Skeletal muscle satellite cell (primary cell): ENCODE results near the gene ASCC1.
"Not testable (repeated sequence)": the region's sequence is repeated elsewhere in the genome, so short reads cannot be mapped to it uniquely, and the experiment has no call there.

Experiments
- H3K27me3 ChIP-seq: 2 replicates; pipeline ENCODE4 v1.7.0; 2013; ENCODE audit warnings: low read length; ENCODE audit not compliant: control insufficient read depth, insufficient read depth
- H3K36me3 ChIP-seq: 2 replicates; pipeline ENCODE4 v1.7.0; 2013; ENCODE audit warnings: mild to moderate bottlenecking, control low read depth, low read length; ENCODE audit not compliant: insufficient read depth
- H3K4me1 ChIP-seq: 2 replicates; pipeline ENCODE4 v1.7.0; 2013; ENCODE audit warnings: low read length; ENCODE audit not compliant: control insufficient read depth, insufficient read depth
- H3K4me2 ChIP-seq: 2 replicates; pipeline ENCODE4 v1.7.0; 2013; ENCODE audit warnings: mild to moderate bottlenecking, low read length
- H3K4me3 ChIP-seq: 2 replicates; pipeline ENCODE4 v1.7.0; 2013; ENCODE audit warnings: low read length
- H3K9ac ChIP-seq: 2 replicates; pipeline ENCODE4 v1.7.0; 2013; ENCODE audit warnings: mild to moderate bottlenecking, low read depth, low read length, moderate library complexity
- H3K9me3 ChIP-seq: replicated peaks from 2 replicates; pipeline ENCODE4 v1.7.0; 2013; ENCODE audit warnings: mild to moderate bottlenecking, control low read depth, low read length

ASCC1 gene

DNA sequence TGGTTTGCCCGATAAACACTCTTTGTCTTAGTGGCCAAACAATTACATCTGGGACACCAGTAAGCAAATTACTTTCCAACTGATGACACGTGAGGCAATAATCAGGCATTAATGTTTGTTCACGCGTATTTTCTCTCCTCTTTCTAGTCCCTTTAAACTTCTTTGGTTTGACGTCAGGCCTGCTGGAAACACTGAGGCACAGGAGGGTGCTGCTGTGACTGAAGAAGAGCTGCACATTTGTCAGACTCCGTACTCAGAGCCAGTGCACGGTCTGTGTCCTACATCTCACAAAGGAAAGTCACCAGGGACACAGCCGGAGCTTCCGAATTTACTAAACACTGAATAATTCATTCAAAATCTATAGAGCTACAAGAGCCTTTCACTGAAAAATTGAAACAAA lies 57.9 kb downstream of the ASCC1 start:
- H3K9ac ChIP-seq = no peak overlapping the region
- no peaks in the 10 kb centered on the region for H3K9me3 ChIP-seq
- no peak overlapping the region for H3K4me3 ChIP-seq
- peaks cover 3% of the 10 kb centered on the region for H3K4me1 ChIP-seq
- peaks cover 7% of the 10 kb centered on the region for H3K36me3 ChIP-seq
- no peaks in the 10 kb centered on the region for H3K27me3 ChIP-seq
- H3K4me2 ChIP-seq = no peak overlapping the region

DNA sequence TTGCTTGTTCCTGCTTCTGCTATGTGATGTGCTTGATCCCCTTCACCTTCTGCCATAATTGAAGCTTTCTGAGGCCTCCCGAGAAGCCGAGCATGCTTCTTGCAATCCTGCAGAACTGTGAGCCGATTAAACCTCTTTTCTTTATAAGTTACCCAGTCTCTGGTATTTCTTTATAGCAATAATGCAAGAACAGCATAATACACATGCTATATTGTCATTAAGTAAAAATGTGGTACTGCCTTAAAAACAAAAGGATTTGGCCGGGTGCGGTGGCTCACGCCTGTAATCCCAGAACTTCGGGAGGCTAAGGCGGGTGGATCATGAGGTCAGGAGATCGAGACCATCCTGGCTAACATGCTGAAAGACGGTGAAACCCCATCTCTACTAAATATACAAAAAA lies 59.9 kb downstream of the ASCC1 start:
- Histone ChIP-seq H3K9me3 (no peaks in the 10 kb centered on the region), H3K4me3 (no peak overlapping the region), H3K27me3 (no peaks in the 10 kb centered on the region), H3K9ac (no peak overlapping the region), H3K4me2 (no peak overlapping the region), H3K36me3 (peaks cover 10% of the 10 kb centered on the region), H3K4me1 (no peaks in the 10 kb centered on the region)

DNA sequence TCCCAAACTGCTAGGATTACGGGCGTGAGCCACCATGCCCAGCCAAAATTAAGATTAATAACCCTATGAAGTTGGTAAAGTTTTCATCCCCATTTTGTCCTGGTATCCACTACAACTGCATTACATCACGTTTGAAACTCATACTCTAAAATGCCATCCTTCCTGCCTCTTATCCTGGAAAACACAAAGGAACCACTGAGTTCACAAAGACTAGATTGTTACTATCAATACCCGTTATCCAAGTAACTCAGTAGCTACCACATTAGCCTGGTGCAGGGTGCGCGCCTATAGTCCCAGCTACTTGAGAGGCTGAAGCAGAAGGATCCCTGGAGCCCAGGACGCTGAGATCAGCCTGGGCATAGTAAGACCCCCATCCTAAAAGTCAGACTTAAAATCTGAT lies 63.8 kb downstream of the ASCC1 start:
- Histone ChIP-seq H3K4me3 (no peak overlapping the region), H3K9me3 (no peaks in the 10 kb centered on the region), H3K4me1 (no peaks in the 10 kb centered on the region), H3K4me2 (no peak overlapping the region), H3K9ac (no peak overlapping the region), H3K36me3 (peaks cover 6% of the 10 kb centered on the region), H3K27me3 (no peaks in the 10 kb centered on the region)

DNA sequence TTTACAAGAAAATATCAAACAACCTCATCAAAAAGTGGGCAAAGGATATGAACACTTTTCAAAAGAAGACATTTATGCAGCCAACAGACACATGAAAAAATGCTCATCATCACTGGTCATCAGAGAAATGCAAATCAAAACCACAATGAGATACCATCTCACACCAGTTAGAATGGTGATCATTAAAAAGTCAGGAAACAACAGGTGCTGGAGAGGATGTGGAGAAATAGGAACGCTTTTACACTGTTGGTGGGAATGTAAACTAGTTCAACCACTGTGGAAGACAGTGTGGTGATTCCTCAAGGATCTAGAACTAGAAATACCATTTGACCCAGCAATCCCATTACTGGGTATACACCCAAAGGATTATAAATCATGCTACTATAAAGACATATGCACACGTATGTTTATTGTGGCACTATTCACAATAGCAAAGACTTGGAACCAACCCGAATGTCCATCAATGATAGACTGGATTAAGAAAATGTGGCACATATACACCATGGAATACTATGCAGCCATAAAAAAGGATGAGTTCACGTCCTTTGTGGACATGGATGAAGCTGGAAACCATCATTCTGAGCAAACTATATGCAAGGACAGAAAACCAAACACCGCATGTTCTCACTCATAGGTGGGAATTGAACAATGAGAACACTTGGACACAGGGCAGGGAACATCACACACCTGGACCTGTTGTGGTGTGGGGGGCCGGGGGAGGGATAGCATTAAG lies 65.2 kb downstream of the ASCC1 start:
- not testable (repeated sequence) for H3K4me3 ChIP-seq, H3K9me3 ChIP-seq, H3K4me2 ChIP-seq, H3K36me3 ChIP-seq, H3K9ac ChIP-seq, H3K27me3 ChIP-seq, H3K4me1 ChIP-seq

DNA sequence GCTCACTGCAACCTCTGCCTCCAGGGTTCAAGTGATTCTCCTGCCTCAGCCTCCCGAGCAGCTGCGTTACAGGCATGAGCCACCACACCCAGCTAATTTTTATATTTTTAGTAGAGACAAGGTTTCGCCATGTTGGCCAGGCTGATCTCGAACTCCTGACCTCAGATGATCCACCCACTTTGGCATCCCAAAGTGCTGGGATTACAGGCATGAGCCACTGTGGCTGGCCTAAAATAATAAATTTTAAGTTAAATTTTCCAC lies 68.8 kb downstream of the ASCC1 start:
- H3K27me3 ChIP-seq, H3K36me3 ChIP-seq, H3K9me3 ChIP-seq, H3K4me2 ChIP-seq, H3K4me1 ChIP-seq, H3K9ac ChIP-seq, H3K4me3 ChIP-seq: not testable (repeated sequence)

DNA sequence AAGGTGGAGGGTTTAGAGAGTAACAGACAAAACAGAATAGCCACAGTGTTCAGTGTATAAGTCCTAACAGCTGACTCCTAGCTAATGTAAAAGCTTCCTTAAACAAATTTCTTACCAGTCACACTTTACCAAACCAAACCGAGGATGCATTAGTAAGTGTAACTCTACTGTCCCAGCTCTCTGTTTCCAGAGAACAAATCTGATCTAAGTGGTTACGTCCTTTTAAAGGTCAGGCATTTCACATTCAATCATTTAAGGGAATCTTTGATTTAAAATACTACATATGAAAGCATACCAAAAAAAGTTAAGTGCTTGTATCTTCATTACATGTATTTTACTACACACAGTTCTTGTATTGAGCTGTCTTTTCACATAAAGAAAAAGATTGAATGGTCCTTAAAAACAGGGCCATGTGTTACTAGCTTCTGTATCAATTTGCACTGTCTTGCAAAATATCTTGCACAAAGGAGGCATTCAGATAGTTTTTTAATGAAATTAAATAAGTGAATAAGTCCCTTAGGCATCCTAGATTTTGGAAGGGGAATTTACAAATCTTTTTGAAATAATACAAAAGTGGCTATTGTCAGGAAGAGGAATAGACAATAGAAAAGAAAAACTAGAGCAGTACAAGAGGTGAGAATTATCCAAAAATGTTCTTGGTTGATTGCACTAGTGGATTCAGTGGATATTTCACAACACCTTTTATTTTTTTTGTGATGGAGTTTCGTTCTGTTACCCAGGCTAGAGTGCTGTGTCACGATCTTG lies 69.3 kb downstream of the ASCC1 start:
- Histone ChIP-seq H3K9ac (no peak overlapping the region), H3K4me3 (no peak overlapping the region), H3K4me2 (no peak overlapping the region), H3K27me3 (no peaks in the 10 kb centered on the region), H3K4me1 (no peaks in the 10 kb centered on the region), H3K9me3 (no peaks in the 10 kb centered on the region), H3K36me3 (no peaks in the 10 kb centered on the region)

DNA sequence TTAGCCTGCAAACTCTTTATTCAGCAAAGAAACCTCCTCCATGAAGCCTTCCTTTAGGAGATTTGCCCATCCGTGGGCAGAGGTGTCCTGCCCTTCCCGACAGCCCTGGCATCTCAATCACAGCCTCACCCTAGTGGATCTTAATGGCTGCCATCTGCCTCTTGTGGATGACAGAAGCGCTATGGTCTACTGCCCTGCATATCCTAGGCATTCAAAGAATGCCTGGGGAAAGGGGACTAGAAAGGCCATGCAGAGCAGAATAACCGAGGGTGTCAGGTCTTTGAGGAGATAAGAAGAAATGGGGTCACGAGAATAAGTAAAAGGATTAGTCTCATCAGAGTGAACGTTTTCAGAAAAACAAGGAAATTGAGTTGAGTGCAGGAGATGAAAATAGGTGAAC lies 70.0 kb downstream of the ASCC1 start:
- Histone ChIP-seq H3K4me2 (no peak overlapping the region), H3K36me3 (no peaks in the 10 kb centered on the region), H3K27me3 (no peaks in the 10 kb centered on the region), H3K9me3 (no peaks in the 10 kb centered on the region), H3K9ac (no peak overlapping the region), H3K4me1 (no peaks in the 10 kb centered on the region), H3K4me3 (no peak overlapping the region)

DNA sequence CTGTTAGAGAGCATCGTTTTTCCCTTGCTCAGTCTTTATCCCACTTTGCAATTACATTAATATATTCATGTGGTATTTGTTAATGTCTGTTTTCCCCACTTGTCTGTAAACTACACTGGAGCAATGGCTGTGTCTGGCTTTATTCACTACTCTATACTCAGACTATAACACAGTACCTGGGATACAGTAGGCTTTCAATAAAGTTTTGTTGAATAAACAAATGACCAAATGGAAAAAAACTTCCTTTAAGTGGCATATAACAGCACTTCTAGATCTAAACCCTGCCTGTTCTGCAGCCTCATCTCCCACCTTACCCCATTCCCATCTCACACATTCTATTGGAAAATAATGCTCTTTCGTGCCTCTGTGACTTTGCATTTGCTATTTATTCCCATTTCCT lies 70.4 kb downstream of the ASCC1 start:
- Histone ChIP-seq H3K9ac (no peak overlapping the region), H3K4me3 (no peak overlapping the region), H3K9me3 (no peaks in the 10 kb centered on the region), H3K4me2 (no peak overlapping the region), H3K4me1 (no peaks in the 10 kb centered on the region), H3K27me3 (no peaks in the 10 kb centered on the region), H3K36me3 (no peaks in the 10 kb centered on the region)

DNA sequence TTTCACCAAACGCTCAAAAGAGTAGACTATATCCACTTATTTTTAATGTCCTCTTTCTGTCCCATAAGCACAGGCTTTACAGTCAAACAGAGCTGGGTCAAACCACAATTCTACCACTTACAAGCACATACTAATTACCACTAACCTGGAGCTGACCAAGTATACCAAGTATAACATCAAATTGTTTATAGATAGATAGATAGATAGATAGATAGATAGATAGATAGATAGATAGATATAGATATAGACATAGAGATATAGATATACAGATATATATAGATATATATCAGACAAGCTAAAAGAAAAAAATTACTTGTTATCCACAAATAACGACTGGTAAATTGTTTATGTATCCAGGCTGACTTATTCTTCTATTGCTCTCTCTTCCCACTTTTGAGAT lies 75.2 kb downstream of the ASCC1 start:
- no peaks in the 10 kb centered on the region for H3K9me3 ChIP-seq

DNA sequence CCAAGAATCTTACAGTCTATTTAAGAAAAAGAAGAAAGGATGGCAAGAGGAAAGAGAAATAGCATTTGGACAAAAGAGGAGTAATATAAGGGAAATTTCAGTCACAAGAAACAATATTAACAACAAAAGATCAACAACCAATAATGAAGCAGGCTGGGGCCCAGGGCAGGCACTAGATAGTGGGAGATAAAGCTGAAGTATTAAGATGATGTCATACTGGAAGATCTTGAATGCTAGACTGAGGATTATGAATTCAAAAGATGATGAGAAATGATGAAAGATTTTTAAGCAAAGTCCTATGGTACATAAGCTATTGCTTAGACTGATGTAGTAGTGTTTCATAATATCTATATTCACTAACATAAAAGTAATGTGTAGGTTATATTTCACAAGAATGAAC lies 75.9 kb downstream of the ASCC1 start:
- no peaks in the 10 kb centered on the region for H3K4me1 ChIP-seq
- H3K9me3 ChIP-seq = no peaks in the 10 kb centered on the region
- H3K4me3 ChIP-seq = no peak overlapping the region
- H3K36me3 ChIP-seq = peaks cover 5% of the 10 kb centered on the region
- H3K9ac ChIP-seq = no peak overlapping the region
- no peak overlapping the region for H3K4me2 ChIP-seq
- no peaks in the 10 kb centered on the region for H3K27me3 ChIP-seq

More for the DNA sequence above, 75.2 kb downstream of the ASCC1 start:
- Histone ChIP-seq H3K27me3 (no peaks in the 10 kb centered on the region), H3K4me3 (no peak overlapping the region), H3K4me1 (no peaks in the 10 kb centered on the region), H3K9ac (no peak overlapping the region), H3K4me2 (no peak overlapping the region), H3K36me3 (peaks cover under 1% of the 10 kb centered on the region)

DNA sequence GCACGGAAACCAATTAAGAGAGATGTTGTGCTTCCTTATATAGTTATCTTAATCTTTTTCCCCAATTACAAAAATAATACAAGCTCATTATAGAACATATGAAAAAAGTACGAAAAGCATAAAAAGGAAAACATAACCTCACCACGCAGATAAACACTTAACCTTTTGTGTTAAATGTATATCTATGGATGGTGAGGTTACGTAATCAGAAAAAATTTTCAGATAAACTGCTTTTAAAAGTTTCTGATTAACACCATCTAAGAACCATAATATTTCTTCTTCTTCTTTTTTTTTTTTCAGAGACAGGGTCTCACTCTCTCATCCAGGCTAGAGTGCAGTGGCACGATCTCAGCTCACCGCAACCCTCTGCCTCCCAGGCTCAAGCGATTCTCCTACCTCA lies 78.5 kb downstream of the ASCC1 start:
- Histone ChIP-seq H3K4me3 (no peak overlapping the region), H3K27me3 (no peaks in the 10 kb centered on the region), H3K9me3 (no peaks in the 10 kb centered on the region), H3K4me1 (peaks cover 5% of the 10 kb centered on the region), H3K9ac (no peak overlapping the region), H3K36me3 (peaks cover 5% of the 10 kb centered on the region), H3K4me2 (no peak overlapping the region)

DNA sequence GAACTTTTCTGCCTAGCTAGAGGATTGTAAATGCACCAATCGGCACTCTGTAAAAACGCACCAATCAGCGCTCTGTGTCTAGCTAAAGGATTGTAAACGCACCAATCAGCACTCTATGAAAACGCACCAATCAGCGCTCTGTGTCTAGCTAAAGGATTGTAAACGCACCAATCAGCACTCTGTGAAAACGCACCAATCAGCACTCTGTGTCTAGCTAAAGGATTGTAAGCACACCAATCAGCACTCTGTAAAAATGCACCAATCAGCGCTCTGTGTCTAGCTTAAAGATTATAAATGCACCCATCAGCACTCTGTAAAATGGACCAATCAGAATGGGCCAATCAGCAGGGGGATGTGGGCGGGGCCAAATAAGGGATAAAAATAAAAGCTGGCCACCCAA lies 79.9 kb downstream of the ASCC1 start:
- H3K4me2 ChIP-seq = not testable (repeated sequence)

More for the DNA sequence above, 79.9 kb downstream of the ASCC1 start:
- H3K4me1 ChIP-seq, H3K9me3 ChIP-seq, H3K9ac ChIP-seq, H3K27me3 ChIP-seq, H3K36me3 ChIP-seq, H3K4me3 ChIP-seq: not testable (repeated sequence)
